Esophagus muscularis mucosa (tissue), 4 donors: ENCODE data around the gene TNFRSF19. TPM values are rescaled to one million over a fixed set of nuclear protein-coding genes. Genes with fewer than 3 reads are reported as not detected.

ENCODE experiments used
- DNase-seq: peaks from one replicate; pipeline ENCODE4 v3.0.0-alpha.2; 2017; ENCODE audit errors: extremely low spot score
- H3K27ac ChIP-seq, 4 donors: fragments of 200-600 bp; sonication (generic); replicated peaks in 1 of 4; 1 replicate in 3 of 4; 2 replicates in 1 of 4; pipeline ENCODE4 v1.5.1; 2016 to 2019; ENCODE audit warnings: mild to moderate bottlenecking in 1 of 4
- H3K27me3 ChIP-seq, 4 donors: fragments of 200-600 bp; sonication (generic); one replicate each; pipeline versions ENCODE4 v1.5.1 to v1.6.0; 2016 to 2019
- H3K36me3 ChIP-seq, 4 donors: fragments of 200-600 bp; sonication (generic); one replicate each; pipeline ENCODE4 v1.5.1; 2016 to 2019
- H3K4me1 ChIP-seq, 4 donors: fragments of 200-600 bp; sonication (generic); one replicate each; pipeline ENCODE4 v1.5.1; 2016 to 2019
- H3K4me3 ChIP-seq, 4 donors: fragments of 200-600 bp; sonication (generic); 1 replicate in 2 of 4; 2 replicates in 2 of 4; pipeline ENCODE4 v1.5.1; 2016 to 2019; ENCODE audit warnings: mild to moderate bottlenecking in 4 of 4, moderate library complexity in 1 of 4
- H3K9me3 ChIP-seq, 4 donors: fragments of 200-600 bp; sonication (generic); 1 replicate in 3 of 4; 2 replicates in 1 of 4; pipeline ENCODE4 v1.5.1; 2016 to 2019
- CTCF ChIP-seq, 3 experiments: fragments of 200-600 bp in 2 of 3; fragments of 450-650 bp in 1 of 3; sonication (generic) in 2 of 3; IDR thresholded peaks; one replicate each; pipeline ENCODE4 v1.5.1; 2017 to 2019; ENCODE audit warnings: antibody characterized with exemption in 3 of 3, mild to moderate bottlenecking in 2 of 3, moderate library complexity in 1 of 3
- EP300 ChIP-seq: sonication (generic); formaldehyde crosslinking; IDR thresholded peaks from one replicate; pipeline ENCODE4 v1.6.1; 2017; ENCODE audit warnings: antibody characterized with exemption
- POLR2A ChIP-seq: fragments of 450-650 bp; IDR thresholded peaks from one replicate; pipeline ENCODE4 v1.6.1; 2017; ENCODE audit warnings: antibody characterized with exemption, moderate library complexity, mild to moderate bottlenecking, low read depth
- POLR2AphosphoS5 ChIP-seq, 2 donors: sonication (generic); formaldehyde crosslinking; IDR thresholded peaks; one replicate each; pipeline ENCODE4 v1.6.1; 2017; ENCODE audit warnings: antibody characterized with exemption in 2 of 2
- WGBS: methylation state at CpG from one replicate; pipeline ENCODE4 v1.1.5; 2018; 5-methylcytosine and 5-hydroxymethylcytosine counted together
- intact Hi-C: fragments of 100-400 bp; cut with DNase I; formaldehyde crosslinking; loops from one replicate; pipeline ENCODE4 v1.15.1; 2023
- total RNA-seq, 4 donors: library from RNA; depleted of rRNA; stranded (reverse); fragments of >200 nt; gene quantifications; one replicate each; pipeline versions ENCODE4 v1.1.0 to v1.2.1, GENCODE V29; 2016

Gene TNFRSF19
- total RNA-seq, 4 donors from 2014 or later = 3.2 to 5.6 (median 5.0) TPM

GRCh38 chr13:23544668-23545067, 25.5 kb upstream of the TNFRSF19 start:
- H3K27ac ChIP-seq = no peak overlapping the region
- H3K9me3 ChIP-seq = no peaks in the 10 kb centered on the region

GRCh38 chr13:23547000-23547590, 23.1 kb upstream of the TNFRSF19 start:
- H3K4me3 ChIP-seq = peak overlapping the region; percentile 53 to 60 (median 59)
- no peak for TF ChIP-seq CTCF (IDR thresholded peaks at IDR 0.05)
- no peak for TF ChIP-seq POLR2A
- peak in 1 of 2 donors; percentile 45 for TF ChIP-seq POLR2AphosphoS5 (IDR thresholded peaks at IDR 0.05)
- no peaks in the 10 kb centered on the region for H3K9me3 ChIP-seq
- 14% methylated on average over 31 of the region's 31 CpGs for WGBS
- peak overlapping the region; percentile 77 to 85 (median 80) for H3K27ac ChIP-seq
- H3K27me3 ChIP-seq = no peaks in the 10 kb centered on the region
- peak; percentile 78 for DNase-seq
- H3K36me3 ChIP-seq = no peaks in the 10 kb centered on the region
- peaks cover 10 to 20% (median 14%) of the 10 kb centered on the region in 4 donors for H3K4me1 ChIP-seq
- intact Hi-C loops = no loop called here

More at GRCh38 chr13:23544668-23545067, 25.5 kb upstream of the TNFRSF19 start:
- no peaks in the 10 kb centered on the region for H3K36me3 ChIP-seq
- DNase-seq = peak; percentile 72
- H3K4me1 ChIP-seq = peaks cover 3 to 12% (median 4%) of the 10 kb centered on the region in 4 donors
- TF ChIP-seq POLR2A (no peak), CTCF (IDR thresholded peaks at IDR 0.05) (no peak), POLR2AphosphoS5 (IDR thresholded peaks at IDR 0.05) (no peak), EP300 (no peak)
- 81% methylated on average over 4 of the region's 4 CpGs for WGBS
- H3K4me3 ChIP-seq = no peak overlapping the region
- intact Hi-C loops = no loop called here
- no peaks in the 10 kb centered on the region for H3K27me3 ChIP-seq

- no peak overlapping the region for H3K4me3 ChIP-seq
- H3K4me1 ChIP-seq = peaks cover 14 to 22% (median 17%) of the 10 kb centered on the region in 4 donors
- no peaks in the 10 kb centered on the region for H3K27me3 ChIP-seq
- no peaks in the 10 kb centered on the region for H3K36me3 ChIP-seq
- no peak for DNase-seq
- H3K27ac ChIP-seq = no peak overlapping the region
- intact Hi-C loops = no loop called here
- no peaks in the 10 kb centered on the region for H3K9me3 ChIP-seq
- TF ChIP-seq EP300 = no peak
- TF ChIP-seq POLR2A = no peak
- TF ChIP-seq CTCF (IDR thresholded peaks at IDR 0.05) = no peak
Measured at GRCh38 chr13:23549724-23550123, 20.5 kb upstream of the TNFRSF19 start.

GRCh38 chr13:23550163-23550562, 20.0 kb upstream of the TNFRSF19 start:
- no peak for TF ChIP-seq POLR2AphosphoS5 (IDR thresholded peaks at IDR 0.05)
- TF ChIP-seq CTCF (IDR thresholded peaks at IDR 0.05) = no peak
- TF ChIP-seq POLR2A = no peak
- TF ChIP-seq EP300 = no peak
- intact Hi-C loops = no loop called here
- no peaks in the 10 kb centered on the region for H3K36me3 ChIP-seq
- DNase-seq = no peak
- 81% methylated on average over 1 of the region's 1 CpG for WGBS
- H3K4me3 ChIP-seq = no peak overlapping the region
- H3K4me1 ChIP-seq = peaks cover 14 to 22% (median 17%) of the 10 kb centered on the region in 4 donors
- no peaks in the 10 kb centered on the region for H3K9me3 ChIP-seq
- H3K27me3 ChIP-seq = no peaks in the 10 kb centered on the region
- H3K27ac ChIP-seq = no peak overlapping the region
